Keratinocyte (primary cell): ENCODE measurements around the gene KCNB1. TPM values are rescaled to one million over a fixed set of nuclear protein-coding genes. Genes with fewer than 3 reads are reported as not detected.

Source experiments
- DNase-seq: peaks from one replicate; pipeline ENCODE4 v3.0.0-alpha.2; 2011; ENCODE audit warnings: low read depth, missing footprints, low spot score
- FAIRE-seq: peaks from 2 replicates; lab custom pipeline; 2011; peaks lifted over from hg19 to GRCh38; lab: Jason Lieb, UNC
- H2AFZ ChIP-seq: 2 replicates; pipeline ENCODE4 v1.6.0; 2012; ENCODE audit warnings: low read length, control low read depth, inconsistent platforms; ENCODE audit not compliant: control insufficient read depth
- H3K27ac ChIP-seq: 2 replicates; pipeline ENCODE4 v1.5.1; 2011; ENCODE audit warnings: low read length; ENCODE audit not compliant: control insufficient read depth, insufficient read depth
- H3K27me3 ChIP-seq: 3 replicates; pipeline ENCODE4 v1.6.0; 2011; ENCODE audit warnings: low read length; ENCODE audit not compliant: control insufficient read depth, insufficient read depth; ENCODE audit errors: extremely low read depth
- H3K36me3 ChIP-seq, 2 experiments: 2 replicates in 1 of 2; 3 replicates in 1 of 2; pipeline ENCODE4 v1.5.1; 2011; ENCODE audit warnings: low read length in 2 of 2, mild to moderate bottlenecking in 1 of 2; ENCODE audit not compliant: control insufficient read depth in 2 of 2, insufficient read depth in 2 of 2; ENCODE audit errors: extremely low read depth in 1 of 2
- H3K4me1 ChIP-seq: 3 replicates; pipeline ENCODE4 v1.5.1; 2011; ENCODE audit warnings: low read length; ENCODE audit not compliant: control insufficient read depth, insufficient read depth; ENCODE audit errors: extremely low read depth
- H3K4me2 ChIP-seq: 3 replicates; pipeline ENCODE4 v1.6.0; 2011; ENCODE audit warnings: low read depth, low read length; ENCODE audit not compliant: control insufficient read depth, insufficient read depth; ENCODE audit errors: extremely low read depth
- H3K4me3 ChIP-seq, 3 experiments: fragments of 200-600 bp in 1 of 3; sonication (generic) in 1 of 3; 2 replicates in 2 of 3; 3 replicates in 1 of 3; pipeline ENCODE4 v1.5.1; 2011 to 2016; ENCODE audit warnings: low read length in 3 of 3, mild to moderate bottlenecking in 3 of 3, control low read depth in 2 of 3, inconsistent platforms in 1 of 3, low read depth in 1 of 3, mixed read lengths in 1 of 3, mixed run types in 1 of 3, moderate library complexity in 1 of 3; ENCODE audit not compliant: control insufficient read depth in 2 of 3, insufficient read depth in 2 of 3; ENCODE audit errors: extremely low read depth in 1 of 3
- H3K79me2 ChIP-seq: 2 replicates; pipeline ENCODE4 v1.6.0; 2012; ENCODE audit warnings: low read length; ENCODE audit not compliant: control insufficient read depth, insufficient read depth
- H3K9ac ChIP-seq: 3 replicates; pipeline ENCODE4 v1.6.0; 2011; ENCODE audit warnings: low read length; ENCODE audit not compliant: control insufficient read depth, insufficient read depth; ENCODE audit errors: extremely low read depth
- H3K9me1 ChIP-seq: 3 replicates; pipeline ENCODE4 v1.6.0; 2011; ENCODE audit warnings: low read length; ENCODE audit not compliant: control insufficient read depth, insufficient read depth; ENCODE audit errors: extremely low read depth
- H3K9me3 ChIP-seq: 2 replicates; pipeline ENCODE4 v1.5.1; 2012; ENCODE audit warnings: low read depth, low read length; ENCODE audit not compliant: control insufficient read depth
- H4K20me1 ChIP-seq: 3 replicates; pipeline ENCODE4 v1.6.0; 2011; ENCODE audit warnings: low read length; ENCODE audit not compliant: control insufficient read depth, insufficient read depth; ENCODE audit errors: extremely low read depth
- EZH2 ChIP-seq: IDR thresholded peaks from one replicate; pipeline ENCODE4 v1.6.1; 2012; ENCODE audit warnings: inconsistent platforms, mild to moderate bottlenecking, low read length, moderate library complexity
- dilution Hi-C: fragments of 300-500 bp; cut with MboI; formaldehyde crosslinking; loops from one replicate; pipeline ENCODE4 v1.7.0; 2020; ENCODE audit warnings: low sequenced_read_pairs; ENCODE audit not compliant: extremely low pct_ligation_motif_present
- polyA plus RNA-seq, 5 experiments: library from polyadenylated mRNA; depleted of rRNA in 3 of 5; stranded (reverse) in 3 of 5; stranded (forward) in 1 of 5; unstranded in 1 of 5; fragments of >200 nt; gene quantifications; 1 replicate in 1 of 5; 2 replicates in 3 of 5; 3 replicates in 1 of 5; pipeline versions ENCODE4 v1.2.1 to v1.2.3, GENCODE V29; 2011 to 2012; ENCODE audit warnings: missing spikeins in 2 of 5, low read depth in 1 of 5, low replicate concordance in 1 of 5
- TF ChIP-seq, protein P1 (sequence below), 3 experiments: IDR thresholded peaks in 1 of 3; conservative IDR thresholded peaks in 1 of 3; optimal IDR thresholded peaks in 1 of 3; 2 replicates in 2 of 3; 3 replicates in 1 of 3; pipeline versions ENCODE3 to v1.5.1; 2011; ENCODE audit warnings: low read length in 3 of 3, mild to moderate bottlenecking in 3 of 3, moderate library complexity in 2 of 3, control low read depth in 1 of 3, inconsistent platforms in 1 of 3; ENCODE audit not compliant: insufficient read depth in 2 of 3; ENCODE audit errors: extremely low read depth in 1 of 3

KCNB1 gene
- polyA plus RNA-seq, 1 donor (not counting 4 experiments of a cell fraction or from before 2014, with no cell fraction given): not detected

DNA sequence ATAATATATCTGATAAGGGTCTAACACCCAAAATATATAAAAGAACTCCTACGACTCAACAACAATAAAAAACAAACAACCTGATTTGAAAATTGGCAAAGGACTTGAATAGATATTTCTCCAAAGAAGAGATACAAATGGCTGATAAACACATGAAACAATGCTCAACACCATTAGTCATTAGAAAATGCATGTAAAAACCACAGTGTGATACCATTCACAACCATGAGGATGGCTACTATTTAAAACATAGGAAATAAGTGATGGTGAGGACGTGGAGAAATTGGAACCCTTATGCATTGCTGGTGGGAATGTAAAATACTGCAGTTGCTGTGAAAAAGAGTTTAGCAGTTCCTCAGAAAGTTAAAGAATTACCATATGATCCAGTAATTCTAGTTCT lies 44.1 kb upstream of the KCNB1 start:
- Histone ChIP-seq H3K27me3 (no peaks in the 10 kb centered on the region), H2AFZ (no peak overlapping the region), H3K79me2 (no peaks in the 10 kb centered on the region), H3K27ac (no peak overlapping the region), H3K4me2 (no peak overlapping the region), H3K36me3 (no peaks in the 10 kb centered on the region), H3K9me1 (no peaks in the 10 kb centered on the region), H3K4me3 (no peak overlapping the region), H4K20me1 (no peaks in the 10 kb centered on the region), H3K4me1 (peaks cover 5% of the 10 kb centered on the region), H3K9me3 (no peaks in the 10 kb centered on the region), H3K9ac (no peak overlapping the region)
- dilution Hi-C loops: no loop called here
- DNase-seq (no peak), FAIRE-seq (no peak)
- TF ChIP-seq, protein P1, sequence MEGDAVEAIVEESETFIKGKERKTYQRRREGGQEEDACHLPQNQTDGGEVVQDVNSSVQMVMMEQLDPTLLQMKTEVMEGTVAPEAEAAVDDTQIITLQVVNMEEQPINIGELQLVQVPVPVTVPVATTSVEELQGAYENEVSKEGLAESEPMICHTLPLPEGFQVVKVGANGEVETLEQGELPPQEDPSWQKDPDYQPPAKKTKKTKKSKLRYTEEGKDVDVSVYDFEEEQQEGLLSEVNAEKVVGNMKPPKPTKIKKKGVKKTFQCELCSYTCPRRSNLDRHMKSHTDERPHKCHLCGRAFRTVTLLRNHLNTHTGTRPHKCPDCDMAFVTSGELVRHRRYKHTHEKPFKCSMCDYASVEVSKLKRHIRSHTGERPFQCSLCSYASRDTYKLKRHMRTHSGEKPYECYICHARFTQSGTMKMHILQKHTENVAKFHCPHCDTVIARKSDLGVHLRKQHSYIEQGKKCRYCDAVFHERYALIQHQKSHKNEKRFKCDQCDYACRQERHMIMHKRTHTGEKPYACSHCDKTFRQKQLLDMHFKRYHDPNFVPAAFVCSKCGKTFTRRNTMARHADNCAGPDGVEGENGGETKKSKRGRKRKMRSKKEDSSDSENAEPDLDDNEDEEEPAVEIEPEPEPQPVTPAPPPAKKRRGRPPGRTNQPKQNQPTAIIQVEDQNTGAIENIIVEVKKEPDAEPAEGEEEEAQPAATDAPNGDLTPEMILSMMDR (optimal IDR thresholded peaks at IDR 0.05 in 1 of 3, IDR thresholded peaks at IDR 0.05 in 1 of 3, conservative IDR thresholded peaks at IDR 0.05 in 1 of 3; ENCODE audit: extremely low read depth in 1 of 3, insufficient read depth in 2 of 3, low read length in 3 of 3): no peak
- TF ChIP-seq EZH2: no peak

DNA sequence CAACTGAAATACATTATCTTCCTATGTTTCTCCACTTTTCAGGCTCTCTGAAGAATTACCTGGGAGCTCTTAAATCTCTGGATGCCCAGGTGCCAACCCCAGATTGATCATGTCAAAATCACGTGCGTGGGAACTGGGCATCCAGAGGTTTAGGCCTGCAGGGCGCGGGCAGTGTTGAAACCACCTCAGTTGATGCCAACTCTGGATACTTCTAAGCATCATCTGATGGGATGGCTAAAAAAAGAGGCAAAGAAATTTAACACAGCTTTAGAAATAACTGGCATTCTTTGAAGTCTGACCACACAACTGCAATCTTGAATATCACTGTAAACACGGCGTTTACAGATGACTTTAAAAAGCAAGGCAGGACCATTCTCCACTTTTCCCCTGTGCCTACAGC lies 43.6 kb upstream of the KCNB1 start:
- no peak overlapping the region for H3K9ac ChIP-seq
- no peak overlapping the region for H3K4me2 ChIP-seq
- DNase-seq (no peak), FAIRE-seq (no peak)
- no peaks in the 10 kb centered on the region for H3K9me1 ChIP-seq
- dilution Hi-C loops: no loop called here
- no peak overlapping the region for H2AFZ ChIP-seq
- H3K27ac ChIP-seq: no peak overlapping the region
- H3K27me3 ChIP-seq: no peaks in the 10 kb centered on the region
- H3K36me3 ChIP-seq: no peaks in the 10 kb centered on the region
- H4K20me1 ChIP-seq: no peaks in the 10 kb centered on the region
- no peak for TF ChIP-seq EZH2
- TF ChIP-seq, protein P1 (optimal IDR thresholded peaks at IDR 0.05 in 1 of 3, IDR thresholded peaks at IDR 0.05 in 1 of 3, conservative IDR thresholded peaks at IDR 0.05 in 1 of 3; ENCODE audit: extremely low read depth in 1 of 3, insufficient read depth in 2 of 3, low read length in 3 of 3): no peak
- H3K4me1 ChIP-seq: peaks cover 5% of the 10 kb centered on the region
- H3K79me2 ChIP-seq: no peaks in the 10 kb centered on the region
- H3K9me3 ChIP-seq: no peaks in the 10 kb centered on the region
- no peak overlapping the region for H3K4me3 ChIP-seq
